ENCODE results near the gene TGIF2. TPM values are rescaled to one million over a fixed set of nuclear protein-coding genes. Genes with fewer than 3 reads are reported as not detected.
A peak's percentile ranks its signal among the peaks of the same experiment; 100 is the strongest.
"Not testable (repeated sequence)": the region's sequence is repeated elsewhere in the genome, so short reads cannot be mapped to it uniquely, and the experiment has no call there.

The TGIF2 gene
- total RNA-seq, 1 donor from 2014 or later, result 18.8 TPM

DNA sequence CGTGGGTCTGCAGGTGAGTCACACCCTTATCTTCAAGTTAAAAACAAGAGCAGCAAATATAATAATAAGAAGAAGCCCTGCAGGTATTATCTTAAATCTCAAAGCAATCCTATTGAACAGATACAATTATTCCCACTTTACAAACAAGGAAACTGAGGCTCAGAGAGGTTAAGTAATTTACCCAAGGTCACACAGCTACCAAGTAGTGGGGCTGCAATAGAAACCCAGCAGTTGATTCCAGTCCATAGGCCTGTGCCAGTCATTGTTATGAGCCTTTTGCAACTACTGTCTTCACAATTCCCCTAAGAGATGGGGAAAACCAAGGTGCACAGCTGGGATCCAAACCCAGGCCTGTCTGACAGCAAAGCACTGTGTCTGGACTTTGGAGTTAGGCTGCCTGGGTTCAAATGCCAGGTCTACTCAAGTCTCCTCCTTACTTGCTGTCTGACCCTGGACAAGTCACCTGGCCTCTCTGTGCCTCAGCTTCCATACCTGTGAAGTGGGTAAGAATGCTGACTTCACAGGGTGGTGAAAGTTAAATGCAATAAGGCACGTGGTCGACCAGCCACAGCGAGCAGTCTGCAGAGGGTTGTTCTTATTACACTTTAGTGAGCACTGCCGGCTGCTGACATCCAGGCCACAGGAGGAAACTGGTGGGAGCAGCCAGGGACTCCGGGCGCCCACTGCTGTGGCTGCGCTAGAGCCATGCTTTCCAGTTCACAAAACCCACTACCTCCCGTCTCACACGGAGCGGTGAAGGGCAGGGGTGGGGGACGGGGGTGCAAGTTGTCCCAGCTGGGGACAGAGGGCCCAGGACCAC lies 26.0 kb upstream of the TGIF2 start:
- DNase-seq (ENCODE audit: low spot score), result no peak

DNA sequence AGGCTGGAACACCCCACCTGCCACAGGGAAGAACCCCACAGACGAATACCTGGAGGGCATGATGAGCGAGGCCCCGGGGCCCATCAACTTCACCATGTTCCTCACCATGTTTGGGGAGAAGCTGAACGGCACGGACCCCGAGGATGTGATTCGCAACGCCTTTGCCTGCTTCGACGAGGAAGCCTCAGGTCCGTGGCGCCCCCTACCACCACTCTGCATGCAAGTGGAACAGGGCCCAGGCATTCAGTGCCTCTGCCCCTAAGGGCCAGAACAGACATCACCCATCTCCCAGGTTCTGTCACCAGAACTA lies 25.4 kb upstream of the TGIF2 start:
- DNase-seq (ENCODE audit: low spot score), result no peak

DNA sequence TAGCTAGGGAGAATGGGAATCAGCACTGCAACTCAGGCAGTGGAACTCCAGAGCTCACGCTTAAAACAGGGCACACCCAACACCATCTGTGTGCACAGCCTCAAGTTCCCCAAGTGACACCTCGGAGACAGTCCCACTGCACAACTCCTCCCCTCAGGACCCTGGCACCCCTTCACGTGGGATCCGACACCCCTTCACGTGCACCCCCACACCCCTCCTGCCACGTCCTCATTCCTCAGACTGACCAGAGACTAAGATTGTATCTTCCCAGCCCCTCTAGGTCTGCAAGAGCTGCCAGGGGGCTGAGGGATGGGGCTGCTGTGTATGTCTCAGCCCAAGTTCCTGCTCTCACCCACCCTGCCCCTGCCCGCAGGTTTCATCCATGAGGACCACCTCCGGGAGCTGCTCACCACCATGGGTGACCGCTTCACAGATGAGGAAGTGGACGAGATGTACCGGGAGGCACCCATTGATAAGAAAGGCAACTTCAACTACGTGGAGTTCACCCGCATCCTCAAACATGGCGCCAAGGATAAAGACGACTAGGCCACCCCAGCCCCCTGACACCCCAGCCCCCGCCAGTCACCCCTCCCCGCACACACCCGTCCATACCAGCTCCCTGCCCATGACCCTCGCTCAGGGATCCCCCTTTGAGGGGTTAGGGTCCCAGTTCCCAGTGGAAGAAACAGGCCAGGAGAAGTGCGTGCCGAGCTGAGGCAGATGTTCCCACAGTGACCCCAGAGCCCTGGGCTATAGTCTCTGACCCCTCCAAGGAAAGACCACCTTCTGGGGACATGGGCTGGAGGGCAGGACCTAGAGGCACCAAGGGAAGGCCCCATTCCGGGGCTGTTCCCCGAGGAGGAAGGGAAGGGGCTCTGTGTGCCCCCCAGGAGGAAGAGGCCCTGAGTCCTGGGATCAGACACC lies 24.4 kb upstream of the TGIF2 start:
- DNase-seq (ENCODE audit: low spot score), result no peak

DNA sequence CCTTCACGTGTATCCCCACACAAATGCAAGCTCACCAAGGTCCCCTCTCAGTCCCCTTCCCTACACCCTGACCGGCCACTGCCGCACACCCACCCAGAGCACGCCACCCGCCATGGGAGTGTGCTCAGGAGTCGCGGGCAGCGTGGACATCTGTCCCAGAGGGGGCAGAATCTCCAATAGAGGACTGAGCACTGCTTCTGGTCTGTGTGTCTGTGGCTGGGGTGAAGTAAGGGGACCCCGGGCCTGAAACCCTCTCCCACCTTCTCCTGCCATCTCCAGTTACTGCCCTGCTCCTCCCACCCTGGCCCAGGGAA lies 23.8 kb upstream of the TGIF2 start:
- DNase-seq (ENCODE audit: low spot score), result no peak

DNA sequence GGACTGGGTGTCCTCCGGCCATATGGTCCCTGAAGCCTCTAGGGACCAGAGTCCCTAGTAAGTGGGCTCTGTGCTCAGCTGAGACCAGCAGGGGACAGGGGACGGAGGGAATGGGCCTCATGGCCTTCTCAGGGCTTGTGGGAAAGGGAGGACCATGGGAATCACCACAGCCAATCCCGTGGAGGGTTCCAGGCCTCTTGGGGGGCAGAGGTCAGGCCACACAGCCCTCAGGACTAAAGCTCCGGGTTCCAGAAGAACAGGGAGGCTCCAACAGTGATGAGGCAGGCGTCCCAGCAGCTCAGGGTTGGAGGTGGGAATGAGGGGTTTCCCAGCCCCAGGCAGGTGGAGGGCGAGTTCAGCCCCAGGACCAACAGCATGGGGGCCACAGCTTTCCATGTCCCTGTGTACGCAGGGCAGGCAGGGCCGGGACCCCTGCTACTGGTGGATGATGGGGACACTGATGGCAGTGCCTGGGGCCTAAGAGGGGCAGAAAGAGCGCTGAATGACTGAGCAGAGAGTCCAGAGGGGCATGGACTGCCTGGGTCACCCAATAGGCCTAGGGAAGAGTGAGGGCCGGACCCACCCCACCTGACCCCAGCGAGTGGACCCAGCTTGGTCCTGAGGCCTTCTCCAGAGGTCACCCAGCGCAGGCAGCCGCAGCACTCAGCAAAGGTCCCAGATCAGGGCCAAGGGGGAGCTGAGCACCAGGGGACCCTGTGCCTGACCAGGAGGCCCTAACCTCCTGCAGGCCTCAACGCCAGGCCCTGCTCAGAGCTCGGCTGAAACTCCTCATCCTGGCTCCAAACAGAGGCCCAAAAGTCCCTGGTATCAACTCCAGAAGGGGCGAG lies 23.2 kb upstream of the TGIF2 start:
- DNase-seq (ENCODE audit: low spot score), result no peak

DNA sequence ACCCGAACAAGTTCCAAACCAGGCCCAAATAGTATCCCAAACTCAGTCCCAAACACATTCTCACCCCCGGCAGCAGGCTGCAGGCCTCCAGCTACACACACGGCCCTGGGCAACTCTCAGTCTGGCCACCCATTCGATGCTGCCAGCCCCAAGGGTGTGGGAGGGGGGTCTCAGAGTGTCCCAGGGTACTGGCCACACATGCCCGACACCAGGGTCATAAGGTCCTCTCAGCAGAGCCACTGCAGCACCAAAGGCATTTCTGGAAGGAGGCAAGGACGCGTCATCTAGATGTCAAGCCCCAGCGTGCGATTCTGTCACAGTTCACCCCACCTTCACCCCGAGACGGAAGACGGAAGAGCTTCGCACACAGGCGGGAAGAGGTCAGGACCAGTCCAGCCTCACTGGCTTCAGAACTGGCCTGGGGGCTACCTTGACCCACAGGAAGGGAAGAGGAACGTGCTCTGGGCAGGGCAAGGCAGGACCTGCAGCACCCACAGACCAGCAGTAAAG lies 22.6 kb upstream of the TGIF2 start:
- no peak for DNase-seq (ENCODE audit: low spot score)

DNA sequence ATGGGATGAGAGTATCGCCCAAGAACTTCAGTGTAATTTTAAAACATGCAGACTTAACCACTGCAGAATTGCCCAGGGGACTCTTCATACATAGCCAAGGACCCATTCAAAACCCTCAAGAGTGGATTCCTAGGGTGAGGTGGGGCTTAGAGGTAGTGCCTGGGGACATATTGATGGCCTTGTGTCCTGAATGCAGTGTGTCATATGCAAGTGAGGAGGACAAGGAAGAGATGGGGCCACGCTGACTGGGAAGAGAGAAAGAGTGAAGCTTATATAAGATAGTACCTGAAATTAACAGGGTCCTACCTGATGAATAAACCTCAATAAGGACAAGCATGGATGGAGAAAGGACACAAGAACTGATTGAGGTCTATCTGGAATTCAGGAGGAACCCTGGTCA lies 18.1 kb upstream of the TGIF2 start:
- DNase-seq (ENCODE audit: low spot score), result no peak

DNA sequence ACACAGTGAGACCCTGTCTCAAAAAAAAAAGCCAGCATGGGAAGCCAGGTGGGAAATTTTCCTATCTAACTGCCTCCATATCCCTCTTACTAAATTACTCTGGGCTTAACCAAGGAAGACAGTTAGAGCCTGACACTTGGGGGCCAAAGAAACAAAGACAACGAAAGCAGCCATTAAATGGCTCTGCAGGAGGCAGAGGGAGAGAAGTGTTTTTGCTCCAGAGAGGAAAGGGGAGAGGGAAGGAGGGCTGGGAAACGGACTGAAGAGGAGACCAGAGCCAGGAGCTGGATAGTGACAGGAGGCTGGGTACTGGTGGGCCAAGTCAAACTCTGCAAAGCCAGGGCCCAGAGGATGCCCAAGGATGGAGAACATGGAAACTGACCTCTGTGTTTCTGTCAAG lies 10.7 kb upstream of the TGIF2 start:
- DNase-seq (ENCODE audit: low spot score), result no peak

DNA sequence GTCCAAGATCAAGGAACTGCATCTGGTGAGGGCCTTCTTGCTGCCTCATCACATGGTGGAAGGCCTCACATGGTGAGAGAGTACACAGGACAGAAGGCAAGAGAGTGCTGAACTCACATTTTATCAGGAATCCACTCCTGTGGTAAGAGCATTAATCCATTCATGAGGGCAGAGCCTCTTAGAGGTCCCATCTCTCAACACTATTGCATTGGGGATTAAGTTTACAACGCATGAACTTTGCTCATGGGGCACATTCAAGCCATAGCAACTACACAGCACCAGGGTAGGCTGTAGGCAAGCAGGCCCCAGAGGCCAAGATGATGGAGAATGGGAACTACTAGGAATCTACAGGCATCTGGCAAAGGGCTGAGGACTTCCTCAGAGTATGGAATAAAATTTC lies 10.0 kb upstream of the TGIF2 start:
- DNase-seq (ENCODE audit: low spot score), result no peak

DNA sequence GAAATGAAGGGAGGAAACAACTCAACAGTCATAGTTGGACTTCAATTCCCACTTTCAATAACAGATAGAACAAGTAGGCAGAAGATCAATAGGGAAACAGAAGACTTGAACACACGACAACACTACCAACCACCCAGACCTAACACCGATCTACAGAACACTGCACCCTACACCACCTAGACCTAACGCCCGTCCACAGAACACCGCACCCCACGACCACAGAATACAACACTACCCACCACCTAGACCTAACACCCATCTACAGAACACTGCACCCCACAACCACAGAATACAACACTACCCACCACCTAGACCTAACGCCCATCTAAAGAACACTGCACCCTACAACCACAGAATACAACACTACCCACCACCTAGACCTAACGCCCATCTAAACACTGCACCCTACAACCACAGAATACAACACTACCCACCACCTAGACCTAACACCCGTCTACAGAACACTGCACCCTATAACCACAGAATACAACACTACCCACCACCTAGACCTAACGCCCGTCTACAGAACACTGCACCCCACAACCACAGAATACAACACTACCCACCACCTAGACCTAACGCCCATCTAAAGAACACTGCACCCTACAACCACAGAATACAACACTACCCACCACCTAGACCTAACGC lies 9.2 kb upstream of the TGIF2 start:
- DNase-seq (ENCODE audit: low spot score), result not testable (repeated sequence)

DNA sequence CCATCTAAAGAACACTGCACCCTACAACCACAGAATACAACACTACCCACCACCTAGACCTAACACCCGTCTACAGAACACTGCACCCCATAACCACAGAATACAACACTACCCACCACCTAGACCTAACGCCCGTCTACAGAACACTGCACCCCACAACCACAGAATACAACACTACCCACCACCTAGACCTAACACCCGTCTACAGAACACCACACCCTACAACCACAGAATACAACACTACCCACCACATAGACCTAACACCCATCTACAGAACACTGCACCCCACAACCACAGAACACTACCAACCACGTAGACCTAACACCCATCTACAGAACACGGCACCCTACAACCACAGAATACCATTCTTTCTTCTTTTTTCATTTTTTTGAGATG lies 8.7 kb upstream of the TGIF2 start:
- not testable (repeated sequence) for DNase-seq (ENCODE audit: low spot score)

DNA sequence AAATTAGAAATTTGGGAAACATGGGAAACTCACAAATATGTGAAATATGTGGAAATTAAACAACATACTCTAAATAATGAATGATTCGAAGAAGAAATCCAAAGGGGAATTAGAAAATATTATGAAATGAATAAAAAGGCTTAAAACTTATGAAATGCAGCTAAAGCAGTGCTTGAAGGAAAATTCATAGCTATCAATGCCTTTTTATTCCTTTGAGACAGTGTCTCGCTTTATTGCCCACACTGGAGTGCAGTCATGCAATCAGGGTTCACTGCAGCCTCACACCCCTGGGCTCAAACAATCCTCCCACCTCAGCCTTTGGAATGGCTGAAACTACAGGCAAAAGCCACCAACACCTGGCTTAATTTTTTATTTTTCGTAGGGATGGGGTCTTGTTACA lies 7.9 kb upstream of the TGIF2 start:
- DNase-seq (ENCODE audit: low spot score), result no peak

DNA sequence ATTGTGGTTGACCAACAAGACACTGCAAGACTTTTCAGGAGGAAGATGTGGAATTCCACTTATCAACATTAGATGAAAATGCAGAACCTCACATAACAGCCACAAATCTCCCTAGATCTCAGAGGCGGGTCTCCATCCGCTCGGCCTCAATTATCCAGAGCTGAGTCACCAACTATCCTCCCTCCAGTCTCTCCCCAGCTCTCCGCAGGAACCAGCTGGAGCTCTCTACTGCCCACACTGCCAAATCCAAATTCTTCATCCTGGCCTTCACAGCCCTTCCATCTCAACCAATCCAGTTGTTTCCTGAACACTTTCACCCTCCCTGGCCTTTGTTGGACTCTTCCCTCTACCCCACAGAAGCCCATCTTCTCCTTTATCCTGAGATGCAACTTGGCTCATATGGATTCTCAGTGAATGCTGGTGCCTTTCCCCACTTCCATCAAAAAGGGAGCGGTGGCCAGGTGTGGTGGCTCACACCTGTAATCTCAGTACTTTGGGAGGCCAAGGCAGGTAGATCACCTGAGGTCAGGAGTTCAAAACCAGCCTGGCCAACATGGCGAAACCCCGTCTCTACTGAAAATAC lies 3.5 kb upstream of the TGIF2 start:
- DNase-seq (ENCODE audit: low spot score), result no peak

DNA sequence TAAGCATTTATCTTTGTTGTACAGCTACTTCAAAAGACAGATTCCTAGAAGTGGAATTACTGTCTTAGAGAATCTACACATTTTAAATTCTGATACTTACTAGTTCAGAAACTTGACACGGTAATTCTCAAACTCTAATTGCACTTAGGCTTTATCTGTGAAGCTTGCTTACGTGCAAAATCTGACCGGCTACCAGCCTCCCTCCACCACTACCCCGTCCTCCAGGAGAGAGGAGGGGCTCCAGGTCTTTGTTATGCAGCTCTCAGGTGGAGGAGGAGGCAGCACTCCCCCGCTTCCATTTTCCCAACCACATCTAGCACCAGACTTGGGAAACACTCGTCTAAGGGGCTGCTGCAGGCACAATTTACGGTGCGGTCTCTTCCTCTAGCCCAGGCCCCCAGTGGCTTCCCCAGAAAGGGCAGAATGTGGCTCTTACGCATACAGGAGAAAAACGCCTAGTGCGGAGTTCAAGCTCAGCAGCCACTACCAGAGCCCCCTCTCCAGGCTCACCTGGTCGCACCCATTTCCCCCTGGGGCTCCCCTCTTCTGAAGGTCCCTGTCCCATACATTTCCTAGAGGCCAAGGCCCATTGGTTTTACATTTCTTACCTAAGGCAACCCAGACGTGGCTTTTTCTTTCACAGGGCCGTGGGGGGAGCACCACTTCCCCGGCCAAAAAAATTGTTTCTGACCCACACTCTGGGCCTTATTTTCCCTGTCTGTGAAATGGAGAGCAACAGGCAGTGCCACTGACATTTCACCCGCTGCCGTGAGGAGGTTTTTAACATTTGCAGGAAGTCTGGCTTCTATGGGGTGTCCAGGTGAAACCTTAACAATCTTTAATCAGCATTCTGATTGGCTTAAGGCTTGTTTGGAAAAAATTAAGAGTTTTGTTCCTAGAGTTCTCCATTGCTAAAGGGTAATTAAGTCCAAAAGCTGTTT lies 1.6 kb upstream of the TGIF2 start:
- DNase-seq (ENCODE audit: low spot score), result no peak

DNA sequence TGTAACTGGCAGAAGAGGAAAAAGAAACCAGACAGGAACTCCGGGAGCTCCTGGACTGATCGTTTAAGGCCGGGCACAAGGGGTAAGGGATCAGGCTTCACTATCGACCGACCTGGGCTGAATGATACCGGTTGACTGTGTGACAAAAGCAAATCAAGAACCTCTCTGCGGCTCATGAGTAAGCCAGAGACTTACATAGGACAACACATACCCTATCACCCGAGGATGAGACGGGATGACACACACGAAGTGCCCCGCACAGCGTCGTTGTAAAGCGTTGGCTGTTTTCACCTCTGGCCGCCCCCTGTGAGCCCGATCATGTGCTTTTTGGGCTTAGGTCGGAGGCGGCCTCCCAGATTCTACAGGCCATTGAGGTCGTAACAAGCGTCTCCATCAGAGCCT lies 695 bp upstream of the TGIF2 start:
- no peak for DNase-seq (ENCODE audit: low spot score)

DNA sequence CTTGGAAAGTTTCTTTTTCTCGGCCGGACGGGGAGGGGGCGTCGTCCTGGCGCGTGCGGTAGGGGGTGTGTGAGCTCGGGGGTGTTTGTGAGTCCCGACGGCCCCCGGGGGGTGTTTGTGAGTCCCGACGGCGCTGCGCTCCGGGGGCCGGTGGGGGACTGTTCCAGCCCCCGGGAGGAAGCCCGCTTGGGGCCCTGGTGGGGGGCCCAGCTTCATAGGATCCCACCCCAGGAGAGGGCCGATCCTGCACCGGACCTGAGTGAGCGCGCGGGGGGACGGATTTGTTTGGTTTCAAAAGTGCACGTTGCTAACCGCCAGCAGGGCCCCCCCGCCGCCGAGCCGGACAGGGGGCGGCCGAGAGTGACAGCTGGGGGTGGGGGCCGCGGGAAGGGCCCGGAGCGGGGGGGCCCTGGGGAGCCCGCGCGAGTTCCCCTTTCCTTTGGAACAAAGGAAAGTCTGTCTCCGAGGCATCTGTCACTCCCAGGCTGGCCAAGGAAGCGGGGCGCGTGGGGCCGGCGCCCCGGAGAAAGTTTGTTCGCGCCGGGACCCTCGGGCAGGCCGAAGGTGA lies 485 bp downstream of the TGIF2 start:
- peak; percentile 55 for DNase-seq (ENCODE audit: low spot score)

DNA sequence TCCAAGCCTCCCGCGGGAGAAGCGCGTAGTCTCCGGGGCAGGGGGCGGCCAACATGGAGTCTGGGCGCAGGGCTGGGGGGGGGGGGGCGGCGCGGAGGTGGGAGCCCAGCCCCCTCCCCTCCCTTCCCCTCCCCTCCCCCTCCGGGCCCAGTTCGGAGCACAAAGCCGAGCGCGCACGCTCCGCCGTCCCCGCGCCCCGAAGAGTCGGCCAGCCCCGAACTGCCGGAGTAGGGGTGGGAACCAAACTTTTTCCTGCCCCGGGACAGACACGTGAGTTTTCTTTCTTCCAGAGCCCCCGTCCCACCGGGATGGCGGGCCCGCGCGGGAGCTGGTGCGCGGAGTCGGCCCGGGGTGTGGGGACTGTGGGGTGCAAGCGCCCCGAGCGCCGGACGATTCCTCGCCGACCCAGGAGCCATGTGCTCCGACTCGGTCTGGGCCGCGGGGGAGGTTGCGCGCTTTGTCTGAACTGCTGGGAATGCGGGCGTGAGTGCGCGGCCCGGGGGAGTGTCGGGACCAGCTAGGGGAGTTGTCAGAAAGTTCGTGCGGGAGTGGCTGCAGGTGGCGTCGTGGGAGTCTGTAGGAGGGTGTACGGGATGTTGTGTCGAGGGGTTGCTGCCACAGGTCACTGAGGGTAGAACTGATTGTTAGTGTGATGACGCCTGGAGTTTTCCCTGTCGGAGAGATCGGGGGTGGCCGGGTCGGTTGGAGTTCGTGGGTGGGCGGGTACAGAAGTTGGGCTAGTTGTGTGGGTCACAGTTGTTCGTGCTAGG lies 1.2 kb downstream of the TGIF2 start:
- peak; percentile 57 for DNase-seq (ENCODE audit: low spot score)

DNA sequence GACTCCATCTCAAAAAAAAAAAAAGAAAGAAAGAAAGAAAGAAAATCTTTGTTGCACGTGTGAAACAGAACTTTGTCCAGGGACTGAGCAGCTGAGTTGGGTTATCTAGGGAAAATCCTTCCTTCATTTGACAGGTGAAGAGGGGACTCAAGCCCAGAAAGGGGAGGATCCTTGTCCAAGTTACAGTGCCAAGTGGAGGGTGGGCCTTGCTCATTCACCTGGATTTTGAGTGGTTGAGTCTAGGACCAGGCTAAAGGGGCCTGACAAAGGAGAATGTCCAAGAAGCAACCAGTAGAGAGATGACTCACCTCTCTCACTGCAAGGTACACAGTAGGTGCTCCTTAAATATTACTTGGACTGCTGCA lies 2.7 kb downstream of the TGIF2 start:
- DNase-seq (ENCODE audit: low spot score), result no peak

All from ureter (tissue), 1 donor.